Activated CD4-positive, alpha-beta T cell treated with anti-CD3 and anti-CD28 coated beads, Interleukin-2, amount 10 ng/mL, durations not matched to agents 24 days and 14 days (primary cell): ENCODE results near the gene CASK. TPM values are rescaled to one million over a fixed set of nuclear protein-coding genes. Genes with fewer than 3 reads are reported as not detected.
A peak's percentile ranks its signal among the peaks of the same experiment; 100 is the strongest.
"Not testable (repeated sequence)": the region's sequence is repeated elsewhere in the genome, so short reads cannot be mapped to it uniquely, and the experiment has no call there.

ENCODE experiments used
- DNase-seq: peaks from one replicate; pipeline ENCODE4 v3.0.0; 2022
- H3K27ac Mint-ChIP-seq: one replicate; pipeline ENCODE4 v1.8.0; 2022; ENCODE audit warnings: mild to moderate bottlenecking, mixed read lengths
- H3K27me3 Mint-ChIP-seq: one replicate; pipeline ENCODE4 v1.8.0; 2022; ENCODE audit warnings: mixed read lengths
- H3K36me3 Mint-ChIP-seq: one replicate; pipeline ENCODE4 v1.8.0; 2022; ENCODE audit warnings: low read depth, mild to moderate bottlenecking, mixed read lengths
- H3K4me1 Mint-ChIP-seq: one replicate; pipeline ENCODE4 v1.8.0; 2021; ENCODE audit warnings: mixed read lengths
- H3K4me3 Mint-ChIP-seq: one replicate; pipeline ENCODE4 v1.8.0; 2022; ENCODE audit warnings: mild to moderate bottlenecking, moderate library complexity, mixed read lengths
- H3K9me3 Mint-ChIP-seq: one replicate; pipeline ENCODE4 v1.8.0; 2021; ENCODE audit warnings: mixed read lengths
- intact Hi-C: fragments of 100-400 bp; cut with micrococcal nuclease; formaldehyde crosslinking; loops from one replicate; pipeline ENCODE4 v1.15.1; 2023
- total RNA-seq: library from RNA; stranded (reverse); gene quantifications from 2 replicates; pipeline ENCODE4 v1.2.3, GENCODE V29; 2022

CASK gene
- total RNA-seq, 1 donor from 2014 or later: 19.3 TPM

DNA sequence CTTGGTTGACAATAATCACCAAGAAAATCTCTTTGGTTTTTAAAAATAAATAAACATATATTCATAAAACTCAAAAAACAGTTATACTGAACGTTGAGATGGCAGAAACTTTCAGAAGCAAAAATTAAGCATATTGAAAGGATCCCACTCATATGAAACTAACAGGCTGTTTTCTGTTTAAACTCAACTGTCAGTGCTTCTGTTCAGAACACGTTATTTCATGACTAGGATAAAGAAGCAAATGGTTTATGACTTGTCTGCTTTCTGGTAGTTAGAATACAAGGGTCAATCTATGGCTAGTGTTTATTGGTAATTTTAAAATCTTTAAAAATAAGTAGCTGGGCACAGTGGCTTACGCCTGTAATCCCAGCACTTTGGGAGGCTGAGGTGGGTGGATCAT is 195.2 kb downstream of the CASK start:
- H3K27me3 Mint-ChIP-seq: no peaks in the 10 kb centered on the region
- intact Hi-C loops: no loop called here
- peaks cover 8% of the 10 kb centered on the region for H3K4me1 Mint-ChIP-seq
- no peak overlapping the region for H3K4me3 Mint-ChIP-seq
- H3K36me3 Mint-ChIP-seq: peaks cover 1% of the 10 kb centered on the region
- H3K9me3 Mint-ChIP-seq: no peaks in the 10 kb centered on the region
- DNase-seq: no peak
- no peak overlapping the region for H3K27ac Mint-ChIP-seq

GRCh38 chrX:41723826-41724225 is 199.5 kb downstream of the CASK start, which contains the start of gene GPR82:
GPR82 (plus strand) TSS chrX:41724181; CDS start chrX:41727027, 2,846 bp downstream.
- no peak within 1 kb of the TSS for H3K4me3 Mint-ChIP-seq

GRCh38 chrX:41722816-41723618 is 200.3 kb downstream of the CASK start:
- Mint-ChIP-seq H3K36me3 (peaks cover 22% of the 10 kb centered on the region), H3K4me3 (no peak overlapping the region), H3K27ac (no peak overlapping the region), H3K27me3 (no peaks in the 10 kb centered on the region), H3K4me1 (peaks cover 17% of the 10 kb centered on the region), H3K9me3 (peaks cover 4% of the 10 kb centered on the region)
- no peak for DNase-seq
- intact Hi-C loops: no loop called here

More at GRCh38 chrX:41723826-41724225, 199.5 kb downstream of the CASK start, which contains the start of gene GPR82:
- no peak for DNase-seq
- intact Hi-C loops: no loop called here
- Mint-ChIP-seq H3K9me3 (peaks cover 4% of the 10 kb centered on the region), H3K27ac (no peak within 1 kb of the TSS), H3K36me3 (peaks cover 19% of the 10 kb centered on the region), H3K27me3 (no peaks in the 10 kb centered on the region), H3K4me1 (peaks cover 17% of the 10 kb centered on the region)

DNA sequence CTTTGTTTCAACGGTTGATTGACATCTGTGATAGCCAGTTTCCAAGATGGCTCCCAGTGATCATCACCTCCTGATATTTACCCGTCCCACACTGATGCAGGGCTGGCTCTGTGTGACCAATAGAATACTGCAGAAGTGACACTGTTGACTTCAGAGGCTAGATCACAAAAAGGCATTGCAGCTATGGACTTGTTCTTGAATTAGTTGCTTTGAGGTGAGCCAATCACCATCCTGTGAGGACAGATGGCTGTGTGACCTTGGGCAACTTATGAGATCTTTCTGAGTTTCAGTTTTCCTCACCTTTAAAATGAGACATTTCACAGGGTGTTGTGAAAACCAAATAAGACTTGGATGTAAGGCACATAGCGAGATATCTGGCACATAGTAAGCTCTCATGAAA is 201.1 kb downstream of the CASK start:
- Mint-ChIP-seq H3K4me3 (no peak overlapping the region), H3K36me3 (peaks cover 24% of the 10 kb centered on the region), H3K4me1 (peaks cover 17% of the 10 kb centered on the region), H3K27ac (no peak overlapping the region), H3K27me3 (no peaks in the 10 kb centered on the region), H3K9me3 (peaks cover 5% of the 10 kb centered on the region)
- DNase-seq: no peak
- intact Hi-C loops: no loop called here

DNA sequence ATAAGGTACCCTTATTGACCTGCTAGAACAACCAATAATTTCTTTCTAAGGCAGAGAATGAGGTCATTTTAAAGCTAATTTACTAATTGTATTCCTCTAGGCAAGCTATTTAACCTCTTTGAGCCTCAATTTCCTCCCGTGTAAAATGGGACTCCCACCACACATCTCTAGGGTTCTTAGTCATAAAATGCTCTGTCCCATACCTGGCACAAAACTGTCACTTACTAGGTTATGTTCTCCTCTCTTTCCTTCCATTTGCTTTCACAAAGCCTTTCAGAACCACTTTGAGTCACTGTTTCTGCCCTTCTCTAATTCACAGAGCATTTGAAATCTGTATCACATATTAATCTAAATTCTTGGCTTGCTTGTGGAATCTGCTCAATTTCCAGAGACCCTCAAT is 201.8 kb downstream of the CASK start:
- intact Hi-C loops: loop anchor here (2.0 kb wide), 1 partner anchor 19 kb away; no protein-coding TSS in a partner anchor
- DNase-seq: no peak
- H3K9me3 Mint-ChIP-seq: peaks cover 10% of the 10 kb centered on the region
- H3K36me3 Mint-ChIP-seq: peaks cover 30% of the 10 kb centered on the region
- peak overlapping the region; percentile 62 for H3K27ac Mint-ChIP-seq
- no peak overlapping the region for H3K4me3 Mint-ChIP-seq
- H3K27me3 Mint-ChIP-seq: no peaks in the 10 kb centered on the region
- H3K4me1 Mint-ChIP-seq: peaks cover 21% of the 10 kb centered on the region

GRCh38 chrX:41720125-41720779 is 203.1 kb downstream of the CASK start:
- Mint-ChIP-seq H3K27me3 (no peaks in the 10 kb centered on the region), H3K36me3 (peaks cover 30% of the 10 kb centered on the region), H3K4me1 (peaks cover 26% of the 10 kb centered on the region), H3K4me3 (no peak overlapping the region), H3K27ac (no peak overlapping the region), H3K9me3 (peaks cover 10% of the 10 kb centered on the region)
- peak; percentile 76 for DNase-seq
- intact Hi-C loops: loop anchor here (2.0 kb wide), 1 partner anchor 17 kb away; no protein-coding TSS in a partner anchor

DNA sequence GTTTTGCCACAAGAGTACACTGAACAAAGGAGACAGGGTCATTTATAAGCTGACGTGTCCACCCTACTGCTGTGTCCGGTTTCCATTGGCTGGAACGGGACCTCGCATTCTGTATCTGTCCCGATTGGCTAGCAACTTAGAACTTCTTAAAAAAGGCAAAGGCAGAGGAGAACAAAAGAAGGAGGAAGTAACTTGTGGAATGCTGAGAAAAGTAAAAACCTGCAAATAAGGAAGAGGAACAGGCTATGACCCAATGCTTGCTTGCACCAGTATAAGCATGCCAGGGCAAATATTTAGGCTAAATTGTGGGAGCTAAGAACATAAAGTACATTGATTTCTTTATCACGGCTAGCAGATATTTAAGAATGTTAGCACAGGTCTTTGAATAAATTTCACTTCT is 203.7 kb downstream of the CASK start:
- not testable (repeated sequence) for H3K27me3 Mint-ChIP-seq, H3K27ac Mint-ChIP-seq, H3K4me3 Mint-ChIP-seq, DNase-seq
- intact Hi-C loops: loop anchor here (2.0 kb wide), 1 partner anchor 17 kb away; no protein-coding TSS in a partner anchor
- peaks cover 26% of the 10 kb centered on the region for H3K4me1 Mint-ChIP-seq
- peaks cover 30% of the 10 kb centered on the region for H3K36me3 Mint-ChIP-seq
- peaks cover 10% of the 10 kb centered on the region for H3K9me3 Mint-ChIP-seq

DNA sequence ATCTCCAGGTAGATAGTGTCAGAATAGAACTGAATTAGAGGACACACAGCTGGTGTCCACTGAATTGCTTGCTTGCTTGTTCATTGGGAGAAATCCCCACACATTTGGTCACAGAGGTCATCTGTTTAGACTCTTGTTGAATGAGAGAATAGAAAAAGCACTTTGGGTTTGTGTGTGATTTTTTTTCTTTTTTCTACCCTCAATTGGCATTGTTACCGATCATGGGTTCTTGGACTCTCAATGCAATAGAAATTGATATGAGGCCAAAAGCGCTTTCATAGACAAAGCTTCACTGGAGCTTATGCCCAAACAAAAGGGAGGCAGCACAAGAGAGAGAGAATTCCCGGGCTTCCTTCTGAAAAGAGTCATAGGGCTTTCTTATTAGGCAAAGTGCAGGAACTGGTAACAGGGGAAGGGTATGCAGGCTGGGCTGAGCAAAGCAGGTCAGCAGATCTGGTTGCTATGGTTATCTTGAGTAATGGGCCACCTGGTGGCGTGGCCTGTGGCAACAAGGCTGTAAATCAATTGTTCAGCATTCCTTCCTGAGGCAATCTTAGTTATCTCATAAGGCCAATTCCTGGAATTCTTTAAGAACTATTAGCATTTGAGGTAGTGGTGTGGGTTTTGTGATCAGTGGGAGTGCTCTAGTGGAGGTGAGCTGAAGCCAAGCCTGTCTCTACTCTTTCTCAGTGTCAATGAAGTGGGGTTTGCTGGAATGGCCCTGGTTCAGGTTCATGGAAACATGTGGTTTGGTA is 204.7 kb downstream of the CASK start:
- Mint-ChIP-seq H3K9me3 (peaks cover 14% of the 10 kb centered on the region), H3K36me3 (peaks cover 37% of the 10 kb centered on the region), H3K27me3 (no peaks in the 10 kb centered on the region), H3K4me3 (no peak overlapping the region), H3K27ac (no peak overlapping the region), H3K4me1 (peaks cover 26% of the 10 kb centered on the region)
- intact Hi-C loops: no loop called here
- no peak for DNase-seq

DNA sequence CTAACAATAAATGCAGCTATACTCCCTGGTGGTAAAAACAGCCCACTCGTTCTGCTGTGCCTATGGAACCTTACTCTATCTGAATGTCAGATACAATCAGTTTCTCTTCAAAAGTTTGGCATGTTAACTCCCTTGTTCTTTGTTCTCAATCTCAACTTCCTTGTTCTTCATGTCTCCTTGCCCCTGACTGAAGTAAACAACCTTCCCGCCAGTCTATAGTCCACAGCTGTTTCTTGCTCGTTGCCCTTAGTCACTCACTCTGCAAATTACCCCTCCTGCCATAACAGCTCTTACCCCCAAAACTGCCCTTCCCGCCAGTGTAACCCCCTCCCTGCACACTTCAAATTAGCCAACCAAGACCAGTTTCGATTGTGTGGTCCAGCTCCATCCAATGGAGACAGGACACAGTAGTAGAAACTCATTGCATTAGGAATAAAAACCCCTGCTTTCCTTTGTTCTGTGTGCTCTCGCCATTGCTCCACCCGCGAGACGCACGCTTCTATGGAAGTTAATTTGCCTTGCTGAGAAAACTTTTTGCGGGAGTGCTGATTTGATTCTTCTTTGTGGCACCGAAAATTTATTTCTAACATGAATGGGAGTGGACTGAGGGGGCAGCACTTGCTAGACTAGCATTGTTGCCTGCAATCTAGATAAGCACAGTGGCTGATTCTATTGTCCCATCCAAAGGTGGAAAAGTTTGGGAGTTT is 206.4 kb downstream of the CASK start:
- Mint-ChIP-seq H3K36me3 (peaks cover 37% of the 10 kb centered on the region), H3K27me3 (no peaks in the 10 kb centered on the region), H3K9me3 (peaks cover 13% of the 10 kb centered on the region), H3K4me3 (peak overlapping the region; percentile 19), H3K4me1 (peaks cover 18% of the 10 kb centered on the region), H3K27ac (peak overlapping the region; percentile 29)
- DNase-seq: no peak
- intact Hi-C loops: no loop called here

DNA sequence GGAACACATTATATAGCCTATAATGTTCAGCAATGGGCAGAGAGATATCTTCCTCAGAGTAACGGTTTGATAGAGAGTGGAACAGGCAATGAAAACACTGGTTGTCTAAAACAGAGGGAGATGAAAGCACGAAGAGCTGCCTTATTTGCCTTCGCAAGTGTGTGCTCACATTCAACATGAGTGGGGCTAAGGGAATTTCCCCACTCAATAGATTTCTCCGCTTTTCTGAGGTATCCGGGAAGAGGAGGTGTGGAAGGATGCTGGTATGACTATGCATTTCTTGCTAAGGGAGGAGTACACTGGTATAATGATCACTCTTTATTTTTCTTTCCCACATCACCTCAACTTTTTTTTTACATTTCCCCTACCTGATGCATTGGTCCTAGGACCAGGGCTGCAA is 207.1 kb downstream of the CASK start:
- H3K36me3 Mint-ChIP-seq: peaks cover 37% of the 10 kb centered on the region
- peaks cover 13% of the 10 kb centered on the region for H3K9me3 Mint-ChIP-seq
- H3K27me3 Mint-ChIP-seq: no peaks in the 10 kb centered on the region
- no peak for DNase-seq
- peak overlapping the region; percentile 12 for H3K27ac Mint-ChIP-seq
- H3K4me3 Mint-ChIP-seq: no peak overlapping the region
- intact Hi-C loops: no loop called here
- H3K4me1 Mint-ChIP-seq: peaks cover 21% of the 10 kb centered on the region

DNA sequence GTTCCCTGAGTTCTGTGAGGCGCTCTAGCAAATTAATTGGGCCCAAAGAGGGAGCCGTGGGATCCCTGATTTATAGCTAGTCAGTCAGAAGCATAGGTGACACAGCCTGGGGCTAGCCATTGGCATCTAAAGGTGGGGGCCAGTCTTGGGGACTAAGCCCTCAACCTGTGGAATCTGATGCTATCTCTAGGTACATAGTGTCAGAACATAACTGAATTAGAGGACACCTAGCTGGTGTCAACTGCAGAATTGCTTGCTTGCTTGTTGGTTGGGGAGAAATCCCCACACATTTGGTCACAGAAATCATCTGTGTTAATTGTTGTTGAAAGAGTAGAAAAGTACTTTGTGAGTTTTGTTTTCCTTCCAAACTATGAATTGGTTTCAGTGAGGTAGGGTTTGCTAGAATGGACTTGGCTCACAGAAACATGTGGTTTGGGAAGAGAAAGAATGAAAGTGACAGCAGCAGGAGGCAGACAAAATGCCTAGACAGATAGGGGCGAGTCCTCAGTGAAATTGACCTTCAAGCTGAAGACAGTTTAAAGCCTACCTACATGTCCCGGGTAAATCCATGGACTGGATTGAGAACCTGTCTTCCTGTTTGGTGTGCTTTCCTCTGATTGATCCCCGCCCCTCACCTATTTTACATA is 212.2 kb downstream of the CASK start:
- intact Hi-C loops: no loop called here
- H3K27me3 Mint-ChIP-seq: no peaks in the 10 kb centered on the region

DNA sequence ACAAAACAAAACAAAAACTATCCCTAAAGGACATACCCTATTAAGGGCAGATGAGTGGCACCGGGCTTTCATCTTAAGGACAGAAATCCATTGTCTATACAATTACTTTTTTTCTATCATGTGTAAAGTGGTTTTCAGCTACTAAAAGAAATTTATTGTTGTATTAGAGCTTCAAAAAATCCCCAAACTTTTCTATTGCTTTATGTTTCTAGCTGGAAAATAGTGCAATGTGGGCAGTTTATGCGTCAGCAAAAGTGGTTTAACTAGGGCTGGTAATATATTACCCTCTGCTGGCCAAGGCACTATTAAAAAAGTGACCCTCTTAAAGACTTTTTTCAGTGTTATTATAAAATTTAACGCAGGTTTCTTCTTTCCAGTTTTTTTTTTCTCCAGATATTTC is 214.9 kb downstream of the CASK start:
- no peak for DNase-seq
- intact Hi-C loops: no loop called here
- no peak overlapping the region for H3K4me3 Mint-ChIP-seq
- H3K9me3 Mint-ChIP-seq: peaks cover 2% of the 10 kb centered on the region
- no peaks in the 10 kb centered on the region for H3K27me3 Mint-ChIP-seq
- H3K36me3 Mint-ChIP-seq: peaks cover 8% of the 10 kb centered on the region
- H3K27ac Mint-ChIP-seq: no peak overlapping the region
- peaks cover 23% of the 10 kb centered on the region for H3K4me1 Mint-ChIP-seq

More for the DNA sequence above, 212.2 kb downstream of the CASK start:
- Mint-ChIP-seq H3K9me3 (peaks cover 7% of the 10 kb centered on the region), H3K36me3 (peaks cover 12% of the 10 kb centered on the region), H3K4me1 (peaks cover 13% of the 10 kb centered on the region), H3K27ac (no peak overlapping the region), H3K4me3 (no peak overlapping the region)
- no peak for DNase-seq

- DNase-seq: no peak
- H3K36me3 Mint-ChIP-seq: peaks cover 8% of the 10 kb centered on the region
- peaks cover 26% of the 10 kb centered on the region for H3K4me1 Mint-ChIP-seq
- H3K9me3 Mint-ChIP-seq: no peaks in the 10 kb centered on the region
- intact Hi-C loops: no loop called here
- no peaks in the 10 kb centered on the region for H3K27me3 Mint-ChIP-seq
- no peak overlapping the region for H3K4me3 Mint-ChIP-seq
- H3K27ac Mint-ChIP-seq: no peak overlapping the region
Observed at GRCh38 chrX:41707218-41707617, 216.1 kb downstream of the CASK start.
